ENCODE data around the gene ABCC1.
A peak's percentile ranks its signal among the peaks of the same experiment; 100 is the strongest.
"Not testable (repeated sequence)": the region's sequence is repeated elsewhere in the genome, so short reads cannot be mapped to it uniquely, and the experiment has no call there.

Gene ABCC1

DNA sequence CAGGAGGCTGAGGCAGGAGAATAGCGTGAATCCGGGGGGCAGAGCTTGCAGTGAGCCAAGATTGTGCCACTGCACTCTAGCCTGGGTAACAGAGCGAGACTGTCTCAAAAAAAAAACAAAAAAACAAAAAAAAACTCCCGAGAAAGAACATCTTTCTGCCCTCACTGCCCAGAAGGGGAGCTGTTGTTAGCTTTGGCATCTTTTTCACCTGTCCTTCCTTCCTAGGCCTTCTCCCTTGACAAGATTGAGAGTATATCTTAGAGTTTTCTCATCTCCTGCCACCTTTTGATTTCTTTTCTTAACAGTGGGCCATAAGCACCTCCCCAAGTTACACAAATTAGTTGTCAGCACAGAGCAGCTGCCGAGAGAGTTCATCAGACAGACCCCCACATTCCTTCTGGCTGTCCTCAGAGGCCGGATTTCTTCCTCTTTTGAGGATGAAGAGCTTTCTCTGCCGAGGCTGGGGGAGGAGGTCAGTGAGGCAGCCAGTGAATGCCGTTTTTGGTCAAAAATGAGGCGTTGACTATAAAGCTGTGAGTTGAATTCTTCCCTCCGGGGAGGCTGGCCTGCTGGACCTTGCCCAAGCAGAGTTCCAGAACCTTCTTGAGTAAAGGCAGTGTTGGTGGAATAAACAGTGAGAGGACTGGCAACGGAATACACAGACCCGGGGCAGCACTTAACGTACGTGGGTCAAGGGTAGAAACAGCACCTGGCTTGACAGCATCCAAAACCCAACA, 146.9 kb downstream of the ABCC1 start:
- TF ChIP-seq, protein P1, sequence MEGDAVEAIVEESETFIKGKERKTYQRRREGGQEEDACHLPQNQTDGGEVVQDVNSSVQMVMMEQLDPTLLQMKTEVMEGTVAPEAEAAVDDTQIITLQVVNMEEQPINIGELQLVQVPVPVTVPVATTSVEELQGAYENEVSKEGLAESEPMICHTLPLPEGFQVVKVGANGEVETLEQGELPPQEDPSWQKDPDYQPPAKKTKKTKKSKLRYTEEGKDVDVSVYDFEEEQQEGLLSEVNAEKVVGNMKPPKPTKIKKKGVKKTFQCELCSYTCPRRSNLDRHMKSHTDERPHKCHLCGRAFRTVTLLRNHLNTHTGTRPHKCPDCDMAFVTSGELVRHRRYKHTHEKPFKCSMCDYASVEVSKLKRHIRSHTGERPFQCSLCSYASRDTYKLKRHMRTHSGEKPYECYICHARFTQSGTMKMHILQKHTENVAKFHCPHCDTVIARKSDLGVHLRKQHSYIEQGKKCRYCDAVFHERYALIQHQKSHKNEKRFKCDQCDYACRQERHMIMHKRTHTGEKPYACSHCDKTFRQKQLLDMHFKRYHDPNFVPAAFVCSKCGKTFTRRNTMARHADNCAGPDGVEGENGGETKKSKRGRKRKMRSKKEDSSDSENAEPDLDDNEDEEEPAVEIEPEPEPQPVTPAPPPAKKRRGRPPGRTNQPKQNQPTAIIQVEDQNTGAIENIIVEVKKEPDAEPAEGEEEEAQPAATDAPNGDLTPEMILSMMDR (IDR thresholded peaks at IDR 0.05; ENCODE audit: low read depth, low read length) = peak; percentile 39
- H3K4me3 ChIP-seq (ENCODE audit: low read depth, low read length) = no peak overlapping the region

DNA sequence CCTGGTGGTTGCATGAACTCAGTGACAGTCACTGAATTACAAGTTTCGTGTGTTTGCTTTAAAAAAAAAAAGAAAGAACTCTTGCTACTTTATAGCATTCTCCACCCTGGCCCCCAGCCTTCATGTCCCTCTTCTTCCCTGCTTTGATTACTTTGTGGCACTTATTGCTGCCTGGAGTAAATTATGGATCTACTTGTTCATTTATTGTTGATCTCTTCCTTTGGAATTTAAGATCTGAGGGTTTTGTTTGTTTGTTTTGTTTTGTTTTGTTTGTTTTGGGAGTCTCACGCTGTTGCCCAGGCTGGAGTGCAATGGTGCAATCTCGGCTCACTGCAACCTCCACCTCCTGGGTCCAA, 147.4 kb downstream of the ABCC1 start:
- TF ChIP-seq, protein P1 (IDR thresholded peaks at IDR 0.05; ENCODE audit: low read depth, low read length) = no peak
- no peak overlapping the region for H3K4me3 ChIP-seq (ENCODE audit: low read depth, low read length)

- H3K4me3 ChIP-seq (ENCODE audit: low read depth, low read length) = no peak overlapping the region
- TF ChIP-seq, protein P1 (IDR thresholded peaks at IDR 0.05; ENCODE audit: low read depth, low read length) = no peak
Measured at GRCh38 chr16:16099320-16099719, 149.9 kb downstream of the ABCC1 start.

DNA sequence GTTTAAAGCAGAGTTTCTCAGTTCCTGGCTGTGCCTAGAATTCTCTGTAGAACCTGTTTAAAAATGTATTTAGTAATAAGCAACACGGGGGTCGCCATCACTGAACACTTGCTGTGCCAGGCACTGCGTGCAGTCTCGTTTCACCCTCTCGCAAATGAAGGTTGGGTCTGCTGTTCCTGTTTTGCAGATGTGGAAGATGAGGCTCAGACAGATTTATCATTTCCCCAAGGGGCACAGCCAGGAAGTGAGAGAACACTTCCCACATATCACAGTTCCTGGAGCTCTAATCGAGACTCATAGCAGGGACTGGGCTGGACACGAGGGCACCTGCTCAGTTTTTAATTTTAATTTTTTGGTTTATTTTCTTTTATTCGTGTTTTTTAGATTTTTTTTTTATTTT, 151.2 kb downstream of the ABCC1 start:
- H3K4me3 ChIP-seq (ENCODE audit: low read depth, low read length) = no peak overlapping the region
- TF ChIP-seq, protein P1 (IDR thresholded peaks at IDR 0.05; ENCODE audit: low read depth, low read length) = no peak

DNA sequence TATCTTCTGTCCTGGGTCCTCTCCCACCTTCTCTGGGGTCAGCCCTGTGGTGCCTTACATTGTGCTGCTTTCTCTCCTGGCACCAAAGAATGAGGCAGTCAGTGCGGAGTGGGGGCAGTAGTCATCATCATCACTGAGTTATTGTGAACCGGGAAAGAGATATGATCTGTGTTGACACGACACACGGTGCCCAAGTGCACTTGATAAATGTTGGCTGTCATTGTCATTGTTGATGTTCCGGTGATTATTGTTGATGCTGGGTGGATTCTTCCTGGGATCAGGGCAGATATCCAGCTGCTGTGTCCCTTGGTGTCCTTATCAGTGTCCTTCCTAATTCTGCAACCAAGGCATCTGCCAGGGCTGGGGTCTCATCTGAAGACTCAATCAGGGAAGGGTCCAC, 152.2 kb downstream of the ABCC1 start:
- TF ChIP-seq, protein P1 (IDR thresholded peaks at IDR 0.05; ENCODE audit: low read depth, low read length) = no peak
- no peak overlapping the region for H3K4me3 ChIP-seq (ENCODE audit: low read depth, low read length)

- TF ChIP-seq, protein P1 (IDR thresholded peaks at IDR 0.05; ENCODE audit: low read depth, low read length) = no peak
- no peak overlapping the region for H3K4me3 ChIP-seq (ENCODE audit: low read depth, low read length)
Measured at GRCh38 chr16:16102738-16103137, 153.3 kb downstream of the ABCC1 start.

DNA sequence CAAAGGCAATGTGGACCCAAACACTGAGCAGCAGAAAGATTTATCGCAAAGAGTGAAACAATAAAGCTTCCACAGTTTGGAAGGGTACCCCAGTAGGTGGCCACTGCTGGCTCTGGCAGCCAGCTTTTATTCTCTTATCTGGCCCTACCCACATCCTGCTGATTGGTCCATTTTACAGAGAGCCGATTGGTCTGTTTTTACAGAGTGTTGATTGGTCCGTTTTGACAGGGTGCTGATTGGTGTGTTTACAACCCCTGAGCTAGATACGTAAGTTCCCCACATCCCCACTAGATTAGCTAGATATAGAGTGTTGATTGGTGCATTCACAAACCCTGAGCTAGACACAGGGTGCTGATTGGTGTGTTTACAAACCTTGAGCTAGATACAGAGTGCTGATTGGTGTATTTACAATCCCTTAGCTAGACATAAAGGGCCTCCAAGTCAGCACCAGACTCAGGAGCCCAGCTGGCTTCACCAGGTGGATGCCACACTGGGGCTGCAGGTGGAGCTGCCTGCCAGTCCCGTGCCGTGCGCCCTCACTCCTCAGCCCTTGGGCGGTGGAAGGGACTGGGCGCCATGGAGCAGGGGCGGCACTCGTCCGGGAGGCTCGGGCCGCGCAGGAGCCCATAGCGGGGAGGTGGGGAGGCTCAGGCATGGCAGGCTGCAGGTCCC, 154.9 kb downstream of the ABCC1 start:
- H3K4me3 ChIP-seq (ENCODE audit: low read depth, low read length) = not testable (repeated sequence)

GRCh38 chr16:16104804-16105141, 155.4 kb downstream of the ABCC1 start:
- not testable (repeated sequence) for H3K4me3 ChIP-seq (ENCODE audit: low read depth, low read length)

Data from WI38 (cell line).